K562 (cell line): Measurements from ENCODE around the gene NOTCH1. TPM values are rescaled to one million over a fixed set of nuclear protein-coding genes. Genes with fewer than 3 reads are reported as not detected.

Experiments used
- ATAC-seq: fragments of 200-7000 bp; cut with Tn5 transposase; 3 replicates; pipeline ENCODE4 v1.9.1; 2020; ENCODE audit warnings: moderate library complexity
- BruUV-seq: library from RNA; stranded (reverse); fragments of 400-500 nt; replicated peaks from 2 replicates; lab custom pipeline; 2021; lab: Mats Ljungman, UMichigan
- CTCF ChIA-PET: fragments of 300-600 bp; formaldehyde crosslinking; extraction: SDS; loops from one replicate; lab custom pipeline; 2021; ENCODE audit warnings: low intra/inter-chr PET ratio; lab: Yijun Ruan, JAX
- POLR2A ChIA-PET: fragments of 300-600, 350-650 bp; sonication (Branson Sonifier 250); formaldehyde crosslinking; extraction: SDS; loops from one replicate; lab custom pipeline; 2021; ENCODE audit warnings: antibody characterized with exemption, inconsistent platforms; lab: Yijun Ruan, JAX
- DNase-seq, 4 experiments: peaks; one replicate each; pipeline versions ENCODE4 v3.0.0 to v3.0.0-alpha.2; 2011 to 2018; ENCODE audit warnings: low spot score in 3 of 4, mixed read lengths in 3 of 4; ENCODE audit errors: extremely low read depth in 1 of 4
- FAIRE-seq: peaks from 2 replicates; lab custom pipeline; 2011; peaks lifted over from hg19 to GRCh38; lab: Jason Lieb, UNC
- H2AFZ ChIP-seq: 2 replicates; pipeline ENCODE4 v1.6.0; 2011; ENCODE audit warnings: low read depth, low read length, control low read depth, inconsistent platforms
- H3K27ac ChIP-seq: fragments of 200-600 bp; 3 replicates; pipeline ENCODE4 v1.8.0; 2011; ENCODE audit warnings: low read depth, mild to moderate bottlenecking, control low read depth, inconsistent platforms, low read length, moderate library complexity, mixed read lengths; ENCODE audit errors: extremely low read depth
- H3K27me3 ChIP-seq, 2 experiments: fragments of 300-600 bp in 1 of 2; 2 replicates in 1 of 2; 3 replicates in 1 of 2; pipeline versions ENCODE4 v1.6.0 to v1.8.0; 2011; ENCODE audit warnings: inconsistent platforms in 2 of 2, low read length in 2 of 2, mild to moderate bottlenecking in 1 of 2, mixed read lengths in 1 of 2, moderate library complexity in 1 of 2; ENCODE audit not compliant: control insufficient read depth in 2 of 2, insufficient read depth in 2 of 2
- H3K36me3 ChIP-seq: fragments of 300-600 bp; 3 replicates; pipeline ENCODE4 v1.8.0; 2011; ENCODE audit warnings: mild to moderate bottlenecking, low read length, inconsistent platforms; ENCODE audit not compliant: control insufficient read depth, insufficient read depth
- H3K4me1 ChIP-seq, 2 experiments: fragments of 200-600 bp in 1 of 2; replicated peaks in 1 of 2; 2 replicates in 1 of 2; 3 replicates in 1 of 2; pipeline versions ENCODE4 v1.5.1 to v1.8.0; 2011; ENCODE audit warnings: inconsistent platforms in 2 of 2, low read length in 2 of 2, mild to moderate bottlenecking in 1 of 2, mixed read lengths in 1 of 2, moderate library complexity in 1 of 2; ENCODE audit not compliant: control insufficient read depth in 2 of 2, insufficient read depth in 2 of 2
- H3K4me2 ChIP-seq: 2 replicates; pipeline ENCODE4 v1.6.1; 2011; ENCODE audit warnings: low read length, control low read depth, inconsistent platforms, mixed read lengths; ENCODE audit not compliant: insufficient read depth
- H3K4me3 ChIP-seq: fragments of 200-600 bp; sonication (generic), shearing (Covaris generic); 2 replicates; pipeline ENCODE4 v1.5.1; 2016; ENCODE audit warnings: control low read depth, inconsistent platforms
- H3K79me2 ChIP-seq: fragments of 200-600 bp; 3 replicates; pipeline ENCODE4 v1.8.0; 2011; ENCODE audit warnings: low read length, inconsistent platforms; ENCODE audit not compliant: control insufficient read depth, insufficient read depth
- H3K9ac ChIP-seq, 2 experiments: 2 replicates each; pipeline versions ENCODE4 v1.6.0 to v1.6.1; 2011; ENCODE audit warnings: low read depth in 2 of 2, low read length in 2 of 2, control low read depth in 1 of 2, inconsistent platforms in 1 of 2, mild to moderate bottlenecking in 1 of 2, mixed read lengths in 1 of 2; ENCODE audit not compliant: insufficient read depth in 1 of 2
- H3K9me1 ChIP-seq: one replicate; pipeline ENCODE4 v1.6.0; 2011; ENCODE audit warnings: inconsistent platforms, mild to moderate bottlenecking, low read length, moderate library complexity; ENCODE audit not compliant: control insufficient read depth, insufficient read depth
- H3K9me3 ChIP-seq: replicated peaks from 2 replicates; pipeline ENCODE4 v1.5.1; 2011; ENCODE audit warnings: low read depth, low read length, inconsistent platforms; ENCODE audit not compliant: control insufficient read depth, insufficient read depth
- H4K20me1 ChIP-seq: replicated peaks from 2 replicates; pipeline ENCODE4 v1.6.1; 2011; ENCODE audit warnings: low read length, inconsistent platforms, mixed read lengths; ENCODE audit not compliant: control insufficient read depth, insufficient read depth
- BACH1 ChIP-seq: fragments of 200-800 bp; sonication (Bioruptor generic); IDR thresholded peaks from 2 replicates; pipeline ENCODE4 v1.6.1; 2016; ENCODE audit warnings: missing genetic modification characterization, missing compliant biosample characterization
- CEBPG ChIP-seq, 3 experiments: fragments of 200-800 bp in 1 of 3; sonication (Bioruptor generic) in 1 of 3; sonication (generic) in 1 of 3; formaldehyde crosslinking in 1 of 3; IDR thresholded peaks in 2 of 3; conservative IDR thresholded peaks in 1 of 3; 2 replicates each; pipeline versions ENCODE4 v1.6.1 to v1.8.0; 2016 to 2022; ENCODE audit warnings: missing compliant biosample characterization in 2 of 3, missing genetic modification characterization in 2 of 3, mild to moderate bottlenecking in 1 of 3, missing genetic modification reagents in 1 of 3
- FOXK1 ChIP-seq: sonication (generic); formaldehyde crosslinking; IDR thresholded peaks from 2 replicates; pipeline ENCODE4 v1.8.0; 2022; ENCODE audit warnings: missing genetic modification reagents, mild to moderate bottlenecking, borderline replicate concordance
- FOXM1 ChIP-seq, 2 experiments: fragments of 450-650 bp in 1 of 2; sonication (generic) in 1 of 2; formaldehyde crosslinking in 1 of 2; IDR thresholded peaks; 2 replicates each; pipeline versions ENCODE4 v1.6.1 to v1.9.0; 2017 to 2022; ENCODE audit warnings: low read depth in 2 of 2, mild to moderate bottlenecking in 2 of 2, missing genetic modification reagents in 1 of 2, moderate library complexity in 1 of 2
- FOXP4 ChIP-seq: sonication (generic); formaldehyde crosslinking; IDR thresholded peaks from 2 replicates; pipeline ENCODE4 v1.8.0; 2022; ENCODE audit warnings: mild to moderate bottlenecking, missing genetic modification reagents, borderline replicate concordance
- MYC ChIP-seq, 2 experiments: fragments of 250-450 bp in 1 of 2; sonication (Bioruptor Pico) in 1 of 2; IDR thresholded peaks; 2 replicates each; pipeline versions ENCODE4 v1.5.1 to v1.6.1; 2012 to 2021; ENCODE audit warnings: low read depth in 2 of 2, borderline replicate concordance in 1 of 2, improper control_type of control experiment in 1 of 2, low read length in 1 of 2, mild to moderate bottlenecking in 1 of 2, moderate library complexity in 1 of 2
- RBBP5 ChIP-seq: fragments of 200-600 bp; sonication (generic); IDR thresholded peaks from 2 replicates; pipeline ENCODE4 v1.6.1; 2012; ENCODE audit warnings: borderline replicate concordance, mild to moderate bottlenecking, low read length, control low read depth, inconsistent platforms; ENCODE audit not compliant: insufficient read depth, poor library complexity, severe bottlenecking
- RFX7 ChIP-seq: fragments of 250-450 bp; sonication (Bioruptor Pico); IDR thresholded peaks from 2 replicates; pipeline ENCODE4 v1.5.1; 2021; ENCODE audit warnings: mild to moderate bottlenecking
- SAP30 ChIP-seq: fragments of 200-600 bp; sonication (generic); IDR thresholded peaks from 2 replicates; pipeline ENCODE4 v1.6.1; 2012; ENCODE audit warnings: borderline replicate concordance, low read depth, mild to moderate bottlenecking, moderate library complexity, low read length, control low read depth, inconsistent platforms; ENCODE audit not compliant: insufficient read depth, poor library complexity, severe bottlenecking
- SIX5 ChIP-seq, 2 experiments: IDR thresholded peaks; 2 replicates each; pipeline ENCODE4 v1.6.1; 2011; ENCODE audit warnings: low read length in 2 of 2, borderline replicate concordance in 1 of 2, low read depth in 1 of 2, mild to moderate bottlenecking in 1 of 2, moderate library complexity in 1 of 2; ENCODE audit not compliant: insufficient read depth in 1 of 2
- U2AF1 ChIP-seq: fragments of 200-400 bp; formaldehyde crosslinking; optimal IDR thresholded peaks from 2 replicates; pipeline ENCODE3; 2017; ENCODE audit warnings: mild to moderate bottlenecking, low read depth, low read length, moderate library complexity
- ZFX ChIP-seq: sonication (generic); formaldehyde crosslinking; IDR thresholded peaks from 2 replicates; pipeline ENCODE4 v1.8.0; 2022; ENCODE audit warnings: mild to moderate bottlenecking, missing genetic modification reagents, moderate library complexity
- ZNF124 ChIP-seq: sonication (generic); formaldehyde crosslinking; IDR thresholded peaks from 2 replicates; pipeline ENCODE4 v1.8.1; 2022; ENCODE audit warnings: missing genetic modification reagents
- ZNF165 ChIP-seq: fragments of 250-450 bp; sonication (Bioruptor Pico); IDR thresholded peaks from 2 replicates; pipeline ENCODE4 v1.4.0; 2020; ENCODE audit warnings: borderline replicate concordance
- WGBS: fragments of 100-300 bp; shearing (Covaris generic); methylation state at CpG from one replicate; pipeline ENCODE4 v1.1.6; 2016; ENCODE audit warnings: low coverage, mixed read lengths; ENCODE audit not compliant: insufficient coverage; ENCODE audit errors: missing lambda C conversion rate; 5-methylcytosine and 5-hydroxymethylcytosine counted together
- in situ Hi-C: fragments of 300-500 bp; cut with MboI; formaldehyde crosslinking; loops from 4 replicates; pipeline ENCODE4 v1.15.0; 2018; ENCODE audit warnings: inconsistent platforms, mixed read lengths
- intact Hi-C: fragments of 100-400 bp; cut with micrococcal nuclease; formaldehyde crosslinking; loops from 2 replicates; pipeline ENCODE4 v1.14.2; 2022
- polyA plus RNA-seq, 8 experiments: library from polyadenylated mRNA; depleted of rRNA in 4 of 8; stranded (reverse) in 5 of 8; unstranded in 3 of 8; fragments of >200 nt; fragmentation: Nextera tagmentation in 2 of 8; fragmentation: Illumina TruSeq in 1 of 8; extraction: Ambion mirVana in 2 of 8; extraction: Trizol in 1 of 8; gene quantifications; 2 replicates each; pipeline versions ENCODE4 v1.2.1 to v1.2.3, GENCODE V29; 2011 to 2014; ENCODE audit warnings: inconsistent platforms in 1 of 8, missing spikeins in 1 of 8
- total RNA-seq, 7 experiments: library from RNA; depleted of rRNA in 6 of 7; stranded (reverse); fragments of >200 nt in 6 of 7; fragmentation: Illumina TruSeq in 2 of 7; extraction: Trizol in 2 of 7; gene quantifications; 2 replicates each; pipeline versions ENCODE4 v1.2.1 to v1.2.3, GENCODE V29; 2011 to 2021; ENCODE audit warnings: low replicate concordance in 1 of 7

NOTCH1 gene
- total and polyA plus RNA-seq, 9 of the 15 experiments (the other 6 are each of a cell fraction or from before 2014, with no cell fraction given), result 0.03 to 31.4 (median 2.3) TPM

DNA sequence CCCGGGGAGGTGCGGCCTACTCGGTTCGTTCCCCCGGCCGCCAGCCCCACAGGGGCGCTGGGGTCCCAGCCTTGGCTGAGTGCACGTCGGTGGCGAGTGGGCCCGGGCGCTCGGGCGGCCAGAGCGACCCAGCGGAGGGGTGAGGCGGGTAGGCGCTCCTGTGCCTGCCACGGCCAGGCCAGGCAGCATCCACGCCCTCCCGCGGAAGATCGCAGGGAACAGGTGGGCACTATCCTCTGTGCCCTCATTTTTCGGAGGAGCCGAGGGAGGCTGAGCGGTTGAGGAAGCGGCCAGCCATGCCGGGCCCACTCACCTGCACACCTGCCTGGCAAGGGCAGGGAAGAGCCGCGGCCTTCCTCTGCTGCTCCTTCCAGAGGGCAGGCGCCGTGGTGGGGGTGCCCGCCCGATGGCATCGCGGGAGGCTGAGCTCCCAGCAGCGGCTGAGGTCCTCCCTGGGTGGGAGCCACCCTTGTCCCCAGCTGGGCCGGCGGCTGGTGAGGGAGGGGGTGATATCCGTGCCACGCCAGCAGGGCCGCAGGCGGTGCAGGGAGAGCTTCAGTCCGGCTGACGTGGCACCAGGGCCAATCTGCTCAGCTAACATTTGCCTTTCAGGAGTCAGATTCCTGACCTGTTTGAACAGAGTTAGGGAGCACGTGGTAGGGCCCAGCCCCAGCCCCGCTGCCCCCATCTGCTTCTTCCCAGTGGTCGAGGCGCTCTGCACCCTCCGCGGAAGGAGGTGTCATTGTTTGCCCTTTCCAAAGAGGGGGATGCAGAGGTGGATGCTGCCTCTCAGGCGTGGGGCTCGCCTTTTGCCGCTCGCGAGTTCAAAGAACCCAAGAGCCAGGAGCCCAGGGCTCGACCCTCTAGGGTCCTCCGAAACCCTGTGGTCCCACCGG, 61.4 kb downstream of the NOTCH1 start:
- in situ Hi-C loops (no loop called here), intact Hi-C loops (loop anchor here (1.0 to 5.0 kb wide), 2 partner anchors 147 to 208 kb away; no protein-coding TSS in a partner anchor)
- H3K27ac ChIP-seq, result peak overlapping the region; percentile 100
- no peaks in the 10 kb centered on the region for H3K9me1 ChIP-seq
- H3K36me3 ChIP-seq, result peaks cover 13% of the 10 kb centered on the region; the same call in 2 of the 3 replicates
- H3K4me3 ChIP-seq, result peak overlapping the region; percentile 63
- no peaks in the 10 kb centered on the region for H3K9me3 ChIP-seq
- H3K9ac ChIP-seq, result peak overlapping the region; percentile 88 to 98; a peak in 3 of 4 replicates
- ChIA-PET CTCF (interaction anchor here (1.6 to 7.1 kb wide), 4 partner anchors 140 to 209 kb away, joined by 4 to 154 read pairs (median 11); no protein-coding TSS in a partner anchor), POLR2A (interaction anchor here (0.5 to 2.4 kb wide), 11 partner anchors 10 to 358 kb away, joined by 3 to 9 read pairs (median 3); partner anchors contain the start of gene AJM1)
- no peak for ATAC-seq
- FAIRE-seq, result no peak
- H4K20me1 ChIP-seq, result peaks cover 28% of the 10 kb centered on the region
- H3K79me2 ChIP-seq, result peaks cover 33% of the 10 kb centered on the region
- no TSS peak for BruUV-seq
- peak overlapping the region; percentile 100 for H2AFZ ChIP-seq
- 31% methylated on average over 48 of the region's 59 CpGs for WGBS
- H3K4me2 ChIP-seq, result peak overlapping the region; percentile 94
- peaks cover 19 to 38% of the 10 kb centered on the region in 2 experiments for H3K4me1 ChIP-seq
- peaks cover 0 to 18% of the 10 kb centered on the region in 2 experiments; a peak in 3 of 5 replicates for H3K27me3 ChIP-seq
- no peak for DNase-seq
- 0 out of 2 replicates have a peak, but pooled peaks have one; percentile 24 for TF ChIP-seq ZFX (CRISPR knock-in tag)
- TF ChIP-seq U2AF1, result peak; percentile 27
- 0 out of 2 replicates have a peak, but pooled peaks have one; percentile 33 for TF ChIP-seq FOXK1
- no peak; the same call in 1 of the 2 replicates for TF ChIP-seq FOXP4 (CRISPR knock-in tag)
- TF ChIP-seq ZNF124 (CRISPR knock-in tag), result 0 out of 2 replicates have a peak, but pooled peaks have one; percentile 9
- peak; percentile 27; the same call in 1 of the 2 replicates for TF ChIP-seq CEBPG (CRISPR knock-in tag; IDR thresholded peaks at IDR 0.05)
- TF ChIP-seq CEBPG (tag; conservative IDR thresholded peaks at IDR 0.05 in 1 of 2, IDR thresholded peaks at IDR 0.05 in 1 of 2), result no peak
- TF ChIP-seq SIX5 (IDR thresholded peaks at IDR 0.05; ENCODE audit: borderline replicate concordance in 1 of 2, insufficient read depth in 1 of 2, low read depth in 1 of 2, low read length in 2 of 2), result no peak
- no peak for TF ChIP-seq ZNF165 (CRISPR knock-in tag)
- no peak for TF ChIP-seq MYC (IDR thresholded peaks at IDR 0.05; ENCODE audit: low read depth, low read length)
- no peak for TF ChIP-seq MYC (CRISPR knock-in tag; IDR thresholded peaks at IDR 0.05; ENCODE audit: borderline replicate concordance, low read depth)
- no peak for TF ChIP-seq RFX7 (CRISPR knock-in tag)
- TF ChIP-seq FOXM1 (IDR thresholded peaks at IDR 0.05; ENCODE audit: low read depth), result no peak
- 0 out of 2 replicates have a peak, but pooled peaks have one; percentile 53 for TF ChIP-seq FOXM1 (CRISPR knock-in tag; IDR thresholded peaks at IDR 0.05; ENCODE audit: low read depth)
- no peak for TF ChIP-seq BACH1 (tag)
- peak; percentile 12 for TF ChIP-seq SAP30
- TF ChIP-seq RBBP5, result peak; percentile 7
